SK-N-SH treated with all-trans-retinoic acid at 6 μM for 48 hours (cell line): Measurements from ENCODE around the gene IRAK4.
"Not testable (repeated sequence)": the region's sequence is repeated elsewhere in the genome, so short reads cannot be mapped to it uniquely, and the experiment has no call there.

Experiments
- ATAC-seq: fragments of 200-7000 bp; cut with Tn5 transposase; 3 replicates; pipeline ENCODE4 v1.9.1; 2020; ENCODE audit warnings: mild to moderate bottlenecking, moderate library complexity
- ARNTL ChIP-seq: fragments of 450-650 bp; formaldehyde crosslinking; IDR thresholded peaks from 2 replicates; pipeline ENCODE4 v1.5.0; 2020; ENCODE audit warnings: low read depth, mild to moderate bottlenecking, moderate library complexity, borderline replicate concordance
- BACH2 ChIP-seq: fragments of 250-450 bp; sonication (Bioruptor Pico); IDR thresholded peaks from 2 replicates; pipeline ENCODE4 v1.9.0; 2021; ENCODE audit warnings: mild to moderate bottlenecking, borderline replicate concordance
- CREB5 ChIP-seq: fragments of 250-450 bp; sonication (Bioruptor Pico); IDR thresholded peaks from 2 replicates; pipeline ENCODE4 v1.5.1; 2020; ENCODE audit warnings: low read depth, mild to moderate bottlenecking, moderate library complexity
- CSDC2 ChIP-seq: fragments of 250-450 bp; sonication (Bioruptor Pico); IDR thresholded peaks from 2 replicates; pipeline ENCODE4 v1.5.0; 2020; ENCODE audit warnings: mild to moderate bottlenecking, moderate library complexity
- ESRRG ChIP-seq: fragments of 250-450 bp; sonication (Bioruptor Pico); IDR thresholded peaks from 2 replicates; pipeline ENCODE4 v1.6.1; 2021; ENCODE audit warnings: mild to moderate bottlenecking
- GLIS3 ChIP-seq: fragments of 250-450 bp; sonication (Bioruptor Pico); IDR thresholded peaks from 2 replicates; pipeline ENCODE4 v1.5.0; 2020; ENCODE audit warnings: mild to moderate bottlenecking, moderate library complexity
- ISL1 ChIP-seq: fragments of 250-450 bp; sonication (Bioruptor Pico); IDR thresholded peaks from 2 replicates; pipeline ENCODE4 v2.1.2; 2022; ENCODE audit warnings: mild to moderate bottlenecking, moderate library complexity
- OSR1 ChIP-seq: fragments of 250-450 bp; sonication (Bioruptor Pico); IDR thresholded peaks from 2 replicates; pipeline ENCODE4 v1.8.0; 2022; ENCODE audit warnings: moderate library complexity, mild to moderate bottlenecking, inconsistent platforms
- PATZ1 ChIP-seq: fragments of 250-450 bp; sonication (Bioruptor Pico); IDR thresholded peaks from 2 replicates; pipeline ENCODE4 v1.8.0; 2020; ENCODE audit warnings: mild to moderate bottlenecking, moderate library complexity, borderline replicate concordance
- POU6F1 ChIP-seq: fragments of 250-450 bp; sonication (Bioruptor Pico); IDR thresholded peaks from 2 replicates; pipeline ENCODE4 v1.8.0; 2021; ENCODE audit warnings: low read depth, mild to moderate bottlenecking, moderate library complexity, borderline replicate concordance
- PPARA ChIP-seq: fragments of 250-450 bp; sonication (Bioruptor Pico); IDR thresholded peaks from 2 replicates; pipeline ENCODE4 v1.5.0; 2020; ENCODE audit warnings: mild to moderate bottlenecking, borderline replicate concordance
- RARB ChIP-seq: fragments of 250-450 bp; sonication (Bioruptor Pico); IDR thresholded peaks from 2 replicates; pipeline ENCODE4 v1.8.0; 2021; ENCODE audit warnings: mild to moderate bottlenecking, moderate library complexity
- SNAI2 ChIP-seq: fragments of 250-450 bp; sonication (Bioruptor Pico); IDR thresholded peaks from 2 replicates; pipeline ENCODE4 v1.5.0; 2020; ENCODE audit warnings: mild to moderate bottlenecking, moderate library complexity
- TCF4 ChIP-seq: fragments of 250-450 bp; sonication (Bioruptor Pico); IDR thresholded peaks from 2 replicates; pipeline ENCODE4 v1.8.0; 2021; ENCODE audit warnings: mild to moderate bottlenecking, moderate library complexity, borderline replicate concordance
- TOX ChIP-seq: fragments of 250-450 bp; sonication (Bioruptor Pico); IDR thresholded peaks from 2 replicates; pipeline ENCODE4 v1.8.0; 2021; ENCODE audit warnings: mild to moderate bottlenecking, moderate library complexity, borderline replicate concordance
- TSHZ2 ChIP-seq: fragments of 250-450 bp; sonication (Bioruptor Pico); IDR thresholded peaks from 2 replicates; pipeline ENCODE4 v1.5.0; 2020; ENCODE audit warnings: mild to moderate bottlenecking, moderate library complexity
- ZC3H10 ChIP-seq: fragments of 250-450 bp; sonication (Bioruptor Pico); IDR thresholded peaks from 2 replicates; pipeline ENCODE4 v1.5.1; 2021; ENCODE audit warnings: mild to moderate bottlenecking, moderate library complexity
- ZFP3 ChIP-seq: fragments of 250-450 bp; sonication (Bioruptor Pico); IDR thresholded peaks from 2 replicates; pipeline ENCODE4 v1.5.0; 2020; ENCODE audit warnings: mild to moderate bottlenecking, moderate library complexity
- ZFP30 ChIP-seq: fragments of 450-650 bp; formaldehyde crosslinking; IDR thresholded peaks from 2 replicates; pipeline ENCODE4 v1.5.0; 2022; ENCODE audit warnings: mild to moderate bottlenecking, moderate library complexity
- ZNF565 ChIP-seq: fragments of 450-650 bp; formaldehyde crosslinking; conservative IDR thresholded peaks from 2 replicates; pipeline ENCODE4 v1.5.0; 2020; ENCODE audit warnings: low read depth, mild to moderate bottlenecking, moderate library complexity
- ZNF70 ChIP-seq: fragments of 450-650 bp; formaldehyde crosslinking; IDR thresholded peaks from 2 replicates; pipeline ENCODE4 v1.5.0; 2020; ENCODE audit warnings: mild to moderate bottlenecking, moderate library complexity
- ZNF8 ChIP-seq: fragments of 450-650 bp; formaldehyde crosslinking; IDR thresholded peaks from 2 replicates; pipeline ENCODE4 v1.5.0; 2020; ENCODE audit warnings: mild to moderate bottlenecking, moderate library complexity

Gene IRAK4

GRCh38 chr12:43750814-43751213 lies 7.9 kb upstream of the IRAK4 start:
- ATAC-seq: no peak
- no peak for TF ChIP-seq OSR1 (CRISPR knock-in tag)
- no peak for TF ChIP-seq PPARA (CRISPR knock-in tag)
- TF ChIP-seq TSHZ2 (CRISPR knock-in tag): no peak
- TF ChIP-seq TOX (CRISPR knock-in tag): no peak
- no peak for TF ChIP-seq RARB (CRISPR knock-in tag)
- TF ChIP-seq ZNF70 (CRISPR knock-in tag): no peak
- no peak for TF ChIP-seq TCF4
- TF ChIP-seq POU6F1 (CRISPR knock-in tag): no peak
- no peak for TF ChIP-seq ZFP3 (CRISPR knock-in tag)
- TF ChIP-seq ZNF565 (CRISPR knock-in tag): no peak
- TF ChIP-seq BACH2: no peak
- no peak for TF ChIP-seq GLIS3
- TF ChIP-seq PATZ1 (CRISPR knock-in tag): no peak
- no peak for TF ChIP-seq ISL1 (CRISPR knock-in tag)
- no peak for TF ChIP-seq ZNF8 (CRISPR knock-in tag)

- not testable (repeated sequence) for ATAC-seq
Observed at GRCh38 chr12:43751360-43751759, 7.4 kb upstream of the IRAK4 start.

- ATAC-seq: no peak
Observed at GRCh38 chr12:43754015-43754414, 4.7 kb upstream of the IRAK4 start.

GRCh38 chr12:43758247-43758727 lies 464 bp upstream of the IRAK4 start:
- peak; percentile 68 for ATAC-seq
- TF ChIP-seq CSDC2 (CRISPR knock-in tag) (no peak), RARB (CRISPR knock-in tag) (no peak), ZNF8 (CRISPR knock-in tag) (no peak), TCF4 (no peak), PPARA (CRISPR knock-in tag) (no peak), POU6F1 (CRISPR knock-in tag) (no peak), GLIS3 (no peak), ZC3H10 (CRISPR knock-in tag) (no peak), TSHZ2 (CRISPR knock-in tag) (no peak), CREB5 (no peak), ESRRG (CRISPR knock-in tag) (no peak), TOX (CRISPR knock-in tag) (no peak), ZNF565 (CRISPR knock-in tag) (no peak)

More at GRCh38 chr12:43754015-43754414, 4.7 kb upstream of the IRAK4 start:
- TF ChIP-seq ZFP30 (no peak), SNAI2 (CRISPR knock-in tag) (no peak), ARNTL (CRISPR knock-in tag) (no peak), POU6F1 (CRISPR knock-in tag) (no peak)
